HG02943 (cell line): ENCODE results near the gene GPR82.
"Not testable (repeated sequence)": the region's sequence is repeated elsewhere in the genome, so short reads cannot be mapped to it uniquely, and the experiment has no call there.

Experiments used
- ATAC-seq: cut with Tn5 transposase; IDR thresholded peaks from one replicate; pipeline ENCODE4 v1.9.1; 2021; ENCODE audit warnings: mild to moderate bottlenecking, low read depth, moderate library complexity; ENCODE audit not compliant: unreplicated experiment

GPR82 gene, protein sequence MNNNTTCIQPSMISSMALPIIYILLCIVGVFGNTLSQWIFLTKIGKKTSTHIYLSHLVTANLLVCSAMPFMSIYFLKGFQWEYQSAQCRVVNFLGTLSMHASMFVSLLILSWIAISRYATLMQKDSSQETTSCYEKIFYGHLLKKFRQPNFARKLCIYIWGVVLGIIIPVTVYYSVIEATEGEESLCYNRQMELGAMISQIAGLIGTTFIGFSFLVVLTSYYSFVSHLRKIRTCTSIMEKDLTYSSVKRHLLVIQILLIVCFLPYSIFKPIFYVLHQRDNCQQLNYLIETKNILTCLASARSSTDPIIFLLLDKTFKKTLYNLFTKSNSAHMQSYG

GRCh38 chrX:41723826-41724225 is at the start of gene GPR82:
Gene GPR82 (plus strand): TSS chrX:41724181. CDS start chrX:41727027, 2,846 bp downstream.
- no peak for ATAC-seq

GRCh38 chrX:41676361-41676760 is 47.6 kb upstream of the GPR82 start:
- ATAC-seq, result not testable (repeated sequence)

DNA sequence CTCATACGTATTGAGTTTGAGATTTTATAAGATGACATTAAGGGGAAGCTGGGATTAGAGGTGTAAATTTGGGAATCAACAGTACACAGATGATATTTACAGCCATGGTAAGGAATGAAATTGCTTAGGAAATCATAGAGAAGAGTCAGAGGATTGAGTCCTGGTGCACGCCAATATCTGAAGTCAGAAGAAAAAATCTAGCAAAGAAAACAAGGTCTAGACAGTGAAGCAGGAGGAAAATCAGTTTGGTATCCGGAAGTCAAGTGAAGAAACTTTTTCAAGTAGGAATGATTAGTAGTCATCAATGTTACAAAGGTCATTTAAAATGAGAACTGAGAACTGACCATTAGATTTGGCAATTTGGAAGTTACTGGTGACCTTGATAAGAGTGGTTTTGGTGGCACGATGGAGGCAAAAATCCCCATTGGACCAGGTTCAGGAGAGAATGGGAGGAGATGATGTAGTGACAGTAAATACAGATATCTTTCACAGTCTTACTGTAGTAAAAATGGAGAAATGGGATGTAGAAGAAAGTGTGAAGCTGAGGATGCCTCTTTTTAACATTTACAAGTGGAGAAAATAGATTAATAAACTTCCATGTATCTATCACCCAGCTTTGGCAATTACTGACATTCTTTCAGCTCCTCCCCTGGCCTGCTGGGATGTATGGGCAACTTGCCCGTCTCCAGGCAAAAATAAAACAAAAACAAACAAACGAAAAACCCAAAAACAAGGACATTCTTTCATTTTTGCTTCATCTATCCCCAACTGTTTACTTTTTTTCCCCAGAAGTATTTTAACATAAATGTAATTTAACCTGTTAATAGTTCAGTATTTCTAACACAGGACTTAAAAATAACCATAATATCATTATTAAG is 46.6 kb upstream of the GPR82 start:
- ATAC-seq, result no peak

DNA sequence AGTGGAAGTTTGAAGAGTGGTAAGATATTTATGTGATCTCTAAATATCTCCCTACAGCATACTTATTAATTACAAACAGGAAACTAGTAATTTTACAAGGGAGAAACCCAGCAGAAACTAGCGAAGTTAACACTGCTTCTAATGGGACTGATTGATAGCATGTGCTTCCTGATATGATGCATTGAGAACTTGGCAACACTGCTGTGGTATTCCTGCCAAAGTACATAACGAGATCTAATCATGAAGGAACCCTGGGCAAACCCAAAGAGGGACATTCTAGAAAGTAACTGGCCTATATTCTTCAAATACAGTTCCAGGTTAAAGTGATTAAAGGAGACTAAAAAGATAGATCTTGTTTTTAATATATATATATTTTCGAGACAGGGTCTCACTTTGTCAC is 39.8 kb upstream of the GPR82 start:
- ATAC-seq, result no peak

DNA sequence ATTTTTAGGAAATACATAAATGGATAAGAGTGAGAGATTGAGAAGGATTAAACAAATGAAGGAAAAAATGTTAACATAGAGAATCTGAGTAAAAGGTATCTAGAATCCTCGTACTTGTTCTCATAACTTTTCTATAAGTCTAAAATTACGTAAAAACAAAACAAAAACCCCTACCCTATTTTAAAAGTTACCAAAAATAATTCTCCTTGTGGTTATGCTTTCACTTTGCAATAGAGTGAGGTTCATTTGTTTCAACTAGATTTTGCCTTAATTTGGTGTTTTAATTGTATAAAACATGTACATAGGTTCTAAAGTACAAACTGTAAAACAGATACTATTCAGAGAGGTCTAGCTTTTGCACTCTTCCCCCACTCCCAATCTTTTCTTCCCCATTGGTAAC is 39.0 kb upstream of the GPR82 start:
- no peak for ATAC-seq

- no peak for ATAC-seq
Observed at GRCh38 chrX:41686788-41687187, 37.2 kb upstream of the GPR82 start.

GRCh38 chrX:41688156-41688555 is 35.8 kb upstream of the GPR82 start:
- ATAC-seq, result no peak

DNA sequence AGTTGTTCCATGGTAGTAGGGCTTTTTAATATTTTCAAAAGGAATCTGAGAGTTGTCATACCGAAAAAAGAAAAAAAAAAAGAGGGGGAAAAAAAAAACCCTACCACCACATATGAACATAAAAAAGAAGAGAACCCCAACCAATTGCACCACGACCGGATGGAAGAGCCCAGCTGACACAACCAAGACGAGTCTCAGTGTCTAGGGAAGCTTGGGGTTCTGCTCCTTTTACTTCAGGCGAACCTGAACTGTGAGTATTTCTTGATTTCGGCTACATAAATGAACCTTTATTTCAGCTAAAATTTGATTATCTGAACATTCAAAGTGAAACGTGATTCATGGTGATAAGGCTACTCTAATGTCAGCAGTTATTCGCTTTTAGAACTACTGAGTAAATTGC is 35.1 kb upstream of the GPR82 start, which contains the start of gene GPR34:
TSS of gene GPR34 (plus strand) at position 139 of the 400 bp plus-strand sequence. CDS start 6,661 bp downstream, outside the sequence.
- ATAC-seq, result no peak

- no peak for ATAC-seq
Observed at GRCh38 chrX:41689711-41690110, 34.3 kb upstream of the GPR82 start.

- no peak for ATAC-seq
Observed at GRCh38 chrX:41692162-41692749, 31.7 kb upstream of the GPR82 start.

DNA sequence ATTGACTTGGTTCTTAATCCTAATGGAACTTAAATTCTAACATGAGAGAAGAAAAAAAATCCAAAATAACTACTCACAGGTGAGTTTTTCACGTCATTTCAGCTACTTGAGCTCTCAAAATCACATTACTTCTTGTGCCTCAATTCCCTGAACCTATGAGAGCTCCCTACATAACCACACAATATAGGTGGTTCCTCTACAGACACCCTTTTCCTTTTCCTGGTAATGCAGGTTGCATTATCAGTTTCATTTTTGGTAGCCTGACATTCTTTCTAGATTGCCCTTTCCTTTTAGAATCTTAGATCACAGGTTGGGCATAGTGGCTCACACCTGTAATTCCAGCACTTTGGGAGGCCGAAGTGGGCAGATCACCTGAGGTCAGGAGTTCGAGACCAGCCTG is 31.0 kb upstream of the GPR82 start:
- ATAC-seq, result no peak

DNA sequence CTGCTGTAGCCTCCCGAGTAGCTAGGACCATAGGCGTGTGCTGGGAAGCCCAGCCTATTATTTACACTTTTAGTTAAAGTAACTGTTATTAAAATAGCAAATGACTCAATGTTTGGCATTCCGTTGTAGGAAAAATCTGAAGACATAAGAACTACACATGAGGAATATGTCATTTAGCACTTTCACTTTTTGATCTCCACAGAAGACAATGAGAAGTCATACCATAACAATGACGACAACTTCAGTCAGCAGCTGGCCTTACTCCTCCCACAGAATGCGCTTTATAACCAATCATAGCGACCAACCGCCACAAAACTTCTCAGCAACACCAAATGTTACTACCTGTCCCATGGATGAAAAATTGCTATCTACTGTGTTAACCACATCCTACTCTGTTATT is 28.6 kb upstream of the GPR82 start:
- no peak for ATAC-seq

DNA sequence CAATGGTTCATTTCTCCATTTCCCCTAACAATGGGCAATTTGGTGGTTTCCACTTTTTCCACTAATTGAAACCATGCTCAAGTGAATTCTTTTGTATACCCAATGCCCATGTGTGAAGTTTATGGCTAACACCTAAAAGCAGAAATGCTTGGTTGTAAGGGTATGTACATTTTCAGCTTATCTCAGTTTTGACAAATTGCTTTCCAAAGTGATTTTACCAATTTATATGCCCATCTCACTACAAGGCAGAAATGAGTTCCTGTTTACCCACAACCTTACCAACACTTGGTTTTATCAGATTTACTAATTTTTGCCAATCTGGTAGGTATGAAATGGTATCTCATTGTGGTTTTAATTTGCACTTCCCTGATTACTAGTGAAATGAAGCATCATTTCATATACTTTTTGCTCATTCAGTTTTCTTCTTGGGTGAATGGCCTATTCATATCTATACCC is 20.4 kb upstream of the GPR82 start:
- ATAC-seq, result no peak

DNA sequence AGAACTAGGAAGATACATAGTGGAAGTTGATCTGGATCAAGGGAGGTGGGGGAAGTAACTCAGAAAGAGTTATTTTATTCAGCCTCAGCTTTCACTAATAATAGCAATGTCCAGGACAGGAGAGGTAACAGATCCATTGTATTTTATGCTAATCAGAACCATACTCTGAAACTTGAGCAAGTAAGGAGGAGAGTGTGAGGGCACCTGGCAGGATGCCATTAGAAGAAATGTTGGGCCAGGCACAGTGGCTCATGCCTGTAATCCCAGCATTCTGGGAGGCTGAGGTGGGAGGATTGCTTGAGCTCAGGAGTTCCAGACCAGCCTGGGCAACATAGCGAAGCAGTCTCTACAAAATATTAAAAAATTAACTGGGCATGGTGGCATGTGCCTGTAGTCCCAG is 18.9 kb upstream of the GPR82 start:
- no peak for ATAC-seq

- ATAC-seq, result no peak
Observed at GRCh38 chrX:41705680-41706374, 18.2 kb upstream of the GPR82 start.

GRCh38 chrX:41707218-41707617 is 16.8 kb upstream of the GPR82 start:
- no peak for ATAC-seq

DNA sequence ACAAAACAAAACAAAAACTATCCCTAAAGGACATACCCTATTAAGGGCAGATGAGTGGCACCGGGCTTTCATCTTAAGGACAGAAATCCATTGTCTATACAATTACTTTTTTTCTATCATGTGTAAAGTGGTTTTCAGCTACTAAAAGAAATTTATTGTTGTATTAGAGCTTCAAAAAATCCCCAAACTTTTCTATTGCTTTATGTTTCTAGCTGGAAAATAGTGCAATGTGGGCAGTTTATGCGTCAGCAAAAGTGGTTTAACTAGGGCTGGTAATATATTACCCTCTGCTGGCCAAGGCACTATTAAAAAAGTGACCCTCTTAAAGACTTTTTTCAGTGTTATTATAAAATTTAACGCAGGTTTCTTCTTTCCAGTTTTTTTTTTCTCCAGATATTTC is 15.5 kb upstream of the GPR82 start:
- ATAC-seq, result no peak

DNA sequence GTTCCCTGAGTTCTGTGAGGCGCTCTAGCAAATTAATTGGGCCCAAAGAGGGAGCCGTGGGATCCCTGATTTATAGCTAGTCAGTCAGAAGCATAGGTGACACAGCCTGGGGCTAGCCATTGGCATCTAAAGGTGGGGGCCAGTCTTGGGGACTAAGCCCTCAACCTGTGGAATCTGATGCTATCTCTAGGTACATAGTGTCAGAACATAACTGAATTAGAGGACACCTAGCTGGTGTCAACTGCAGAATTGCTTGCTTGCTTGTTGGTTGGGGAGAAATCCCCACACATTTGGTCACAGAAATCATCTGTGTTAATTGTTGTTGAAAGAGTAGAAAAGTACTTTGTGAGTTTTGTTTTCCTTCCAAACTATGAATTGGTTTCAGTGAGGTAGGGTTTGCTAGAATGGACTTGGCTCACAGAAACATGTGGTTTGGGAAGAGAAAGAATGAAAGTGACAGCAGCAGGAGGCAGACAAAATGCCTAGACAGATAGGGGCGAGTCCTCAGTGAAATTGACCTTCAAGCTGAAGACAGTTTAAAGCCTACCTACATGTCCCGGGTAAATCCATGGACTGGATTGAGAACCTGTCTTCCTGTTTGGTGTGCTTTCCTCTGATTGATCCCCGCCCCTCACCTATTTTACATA is 12.8 kb upstream of the GPR82 start:
- no peak for ATAC-seq

DNA sequence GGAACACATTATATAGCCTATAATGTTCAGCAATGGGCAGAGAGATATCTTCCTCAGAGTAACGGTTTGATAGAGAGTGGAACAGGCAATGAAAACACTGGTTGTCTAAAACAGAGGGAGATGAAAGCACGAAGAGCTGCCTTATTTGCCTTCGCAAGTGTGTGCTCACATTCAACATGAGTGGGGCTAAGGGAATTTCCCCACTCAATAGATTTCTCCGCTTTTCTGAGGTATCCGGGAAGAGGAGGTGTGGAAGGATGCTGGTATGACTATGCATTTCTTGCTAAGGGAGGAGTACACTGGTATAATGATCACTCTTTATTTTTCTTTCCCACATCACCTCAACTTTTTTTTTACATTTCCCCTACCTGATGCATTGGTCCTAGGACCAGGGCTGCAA is 7.8 kb upstream of the GPR82 start:
- ATAC-seq, result no peak
